Esophagus (tissue), 2 donors: ENCODE data around the gene QRFP. TPM values are rescaled to one million over a fixed set of nuclear protein-coding genes. Genes with fewer than 3 reads are reported as not detected.
A peak's percentile ranks its signal among the peaks of the same experiment; 100 is the strongest.

ENCODE experiments used
- H3K27ac ChIP-seq, 2 donors: one replicate each; pipeline ENCODE4 v1.5.1; 2013; ENCODE audit warnings: low read depth in 2 of 2, mild to moderate bottlenecking in 2 of 2, inconsistent platforms in 1 of 2, low read length in 1 of 2, moderate library complexity in 1 of 2
- H3K27me3 ChIP-seq, 2 donors: one replicate each; pipeline ENCODE4 v1.6.1; 2013; ENCODE audit warnings: low read length in 2 of 2, control low read depth in 1 of 2, mild to moderate bottlenecking in 1 of 2; ENCODE audit not compliant: insufficient read depth in 2 of 2, control insufficient read depth in 1 of 2
- H3K36me3 ChIP-seq, 2 donors: one replicate each; pipeline ENCODE4 v1.6.1; 2013; ENCODE audit warnings: low read length in 1 of 2; ENCODE audit not compliant: control insufficient read depth in 2 of 2, insufficient read depth in 2 of 2
- H3K4me1 ChIP-seq, 2 donors: one replicate each; pipeline ENCODE4 v1.6.1; 2013; ENCODE audit warnings: low read length in 1 of 2; ENCODE audit not compliant: control insufficient read depth in 2 of 2, insufficient read depth in 2 of 2
- H3K4me3 ChIP-seq, 2 donors: one replicate each; pipeline ENCODE4 v1.5.1; 2013; ENCODE audit warnings: low read length in 2 of 2, mild to moderate bottlenecking in 2 of 2, low read depth in 1 of 2, moderate library complexity in 1 of 2
- H3K9me3 ChIP-seq, 2 donors: one replicate each; pipeline ENCODE4 v1.6.1; 2013; ENCODE audit warnings: mild to moderate bottlenecking in 2 of 2, low read depth in 1 of 2, low read length in 1 of 2, moderate library complexity in 1 of 2; ENCODE audit not compliant: control insufficient read depth in 2 of 2, insufficient read depth in 1 of 2
- WGBS, 2 donors: extraction: QIAGEN DNeasy Blood & Tissue Kit; methylation state at CpG; one replicate each; pipeline ENCODE4 v1.1.7; 2013; 5-methylcytosine and 5-hydroxymethylcytosine counted together
- polyA plus RNA-seq, 2 donors: library from polyadenylated mRNA; stranded (reverse); fragments of 200-250 nt; gene quantifications; one replicate each; pipeline ENCODE4 v1.2.3, GENCODE V29; 2013
- donor health status: healthy with polysubstance abuse.
- donor health status: Bipolar disorder and iron deficiency.

Gene QRFP
- polyA plus RNA-seq, 2 donors, result 0.08 to 0.16 TPM

DNA sequence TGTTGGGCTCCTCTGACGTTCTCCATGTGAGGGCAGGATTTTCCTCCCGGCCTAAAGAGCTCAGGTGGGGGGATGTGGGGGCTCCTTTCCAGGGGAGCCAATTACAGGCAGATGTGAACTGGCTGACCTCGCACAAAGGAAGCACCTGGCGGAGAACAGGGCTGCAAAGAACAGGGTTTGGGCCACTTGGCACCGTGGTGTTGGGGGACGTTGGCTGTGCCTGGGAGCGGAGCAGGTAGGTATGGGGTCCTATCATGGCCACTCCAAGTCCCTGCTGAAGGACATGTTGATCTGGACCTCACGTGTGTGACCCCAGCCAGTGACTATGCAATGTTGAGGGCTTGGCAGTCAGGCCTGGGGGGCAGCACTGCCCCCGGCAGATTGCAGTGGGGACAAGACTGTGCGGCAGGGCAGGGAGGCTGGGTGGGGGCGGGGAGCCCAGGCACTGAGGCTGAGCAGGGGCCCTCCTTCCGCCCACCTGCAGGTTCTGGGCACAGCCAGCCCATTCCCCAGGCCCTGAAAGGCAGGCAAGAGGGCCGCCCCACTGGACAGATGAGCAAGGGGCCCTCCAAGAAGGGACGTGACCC lies 23.0 kb upstream of the QRFP start:
- 74 to 77% methylated on average over 14 of the region's 14 CpGs for WGBS, 2 donors

DNA sequence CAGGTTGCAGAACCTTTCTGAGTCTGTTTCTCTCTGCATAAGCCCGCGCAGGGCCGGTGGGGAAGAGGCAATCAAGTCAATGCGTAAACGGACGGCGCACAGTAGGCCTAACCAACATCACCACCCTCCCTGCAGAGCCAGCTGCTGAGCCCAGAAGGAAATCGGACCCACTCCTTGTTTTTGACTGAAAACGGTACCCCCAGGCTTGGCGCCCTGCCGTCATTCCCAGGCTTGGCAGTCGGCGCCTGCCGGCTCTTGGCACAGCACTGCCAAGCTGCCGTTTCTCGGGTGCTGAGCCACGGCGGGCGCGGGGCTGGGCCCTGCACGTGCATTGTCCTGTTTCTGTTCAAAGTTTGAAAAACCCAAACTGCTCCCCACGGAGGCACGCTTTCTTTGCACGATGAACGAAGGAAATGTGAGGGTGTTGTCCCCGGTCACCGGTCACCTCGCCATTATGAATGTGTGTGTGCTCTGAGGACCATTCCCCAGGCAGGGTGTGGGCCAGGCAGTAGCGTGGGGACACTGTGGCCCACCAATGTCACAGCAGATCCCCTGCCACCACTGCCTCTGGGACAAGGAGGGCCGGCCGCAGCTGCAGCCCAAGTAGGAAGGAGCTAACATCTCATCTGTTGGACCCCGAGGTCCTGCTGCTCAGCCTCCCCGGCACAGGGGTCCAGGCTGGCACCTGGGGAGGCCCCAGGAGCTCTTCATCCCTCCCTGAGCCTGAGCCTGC lies 22.4 kb upstream of the QRFP start:
- H3K9me3 ChIP-seq, result no peaks in the 10 kb centered on the region
- no peak overlapping the region for H3K27ac ChIP-seq
- no peaks in the 10 kb centered on the region for H3K36me3 ChIP-seq
- peaks cover 0 to 8% of the 10 kb centered on the region in 2 donors for H3K27me3 ChIP-seq
- WGBS, 2 donors, result 52 to 56% methylated on average over 33 of the region's 33 CpGs
- H3K4me3 ChIP-seq, result no peak overlapping the region
- H3K4me1 ChIP-seq, result no peaks in the 10 kb centered on the region

More for the DNA sequence above, 23.0 kb upstream of the QRFP start:
- Histone ChIP-seq H3K4me1 (no peaks in the 10 kb centered on the region), H3K4me3 (no peak overlapping the region), H3K9me3 (no peaks in the 10 kb centered on the region), H3K27ac (no peak overlapping the region), H3K36me3 (no peaks in the 10 kb centered on the region), H3K27me3 (peaks cover 0 to 8% of the 10 kb centered on the region in 2 donors)

DNA sequence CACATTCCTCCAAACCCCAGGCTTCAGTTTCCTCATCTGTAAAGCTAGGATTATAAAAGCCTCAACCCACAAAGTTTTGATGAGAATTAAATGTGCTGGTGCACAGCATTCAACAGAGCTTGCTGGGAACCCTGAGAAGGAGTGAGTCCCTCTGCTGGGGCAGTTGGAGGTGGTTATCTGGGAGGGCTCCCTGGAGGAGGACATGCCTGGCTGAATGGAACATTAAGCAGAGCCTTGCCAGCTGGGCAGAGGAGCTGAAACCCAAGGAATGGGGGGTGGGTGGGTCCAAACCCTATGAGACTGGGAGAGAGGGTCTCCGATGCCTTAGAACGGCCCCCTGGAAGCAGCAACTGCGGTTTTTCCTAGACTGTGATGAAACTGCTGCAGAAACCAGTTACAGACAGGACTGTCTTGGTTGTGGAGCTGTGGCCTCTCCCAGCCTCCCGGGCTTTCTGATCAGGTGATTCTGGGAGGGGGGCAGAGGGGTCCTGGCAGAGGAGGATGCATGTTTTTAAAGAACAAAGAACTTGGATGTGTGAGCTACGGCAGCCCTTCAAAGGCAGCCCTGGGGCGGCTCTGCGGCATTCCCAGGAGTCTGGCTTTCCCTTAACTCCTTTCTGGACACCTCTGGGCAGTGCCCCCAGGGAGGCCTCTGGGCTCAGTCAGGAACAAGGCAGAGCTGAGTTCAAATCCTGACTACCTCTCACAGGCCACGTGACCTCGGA lies 21.7 kb upstream of the QRFP start:
- WGBS, 2 donors, result 41 to 58% methylated on average over 9 of the region's 9 CpGs
- no peaks in the 10 kb centered on the region for H3K4me1 ChIP-seq
- H3K27me3 ChIP-seq, result peaks cover 0 to 8% of the 10 kb centered on the region in 2 donors

DNA sequence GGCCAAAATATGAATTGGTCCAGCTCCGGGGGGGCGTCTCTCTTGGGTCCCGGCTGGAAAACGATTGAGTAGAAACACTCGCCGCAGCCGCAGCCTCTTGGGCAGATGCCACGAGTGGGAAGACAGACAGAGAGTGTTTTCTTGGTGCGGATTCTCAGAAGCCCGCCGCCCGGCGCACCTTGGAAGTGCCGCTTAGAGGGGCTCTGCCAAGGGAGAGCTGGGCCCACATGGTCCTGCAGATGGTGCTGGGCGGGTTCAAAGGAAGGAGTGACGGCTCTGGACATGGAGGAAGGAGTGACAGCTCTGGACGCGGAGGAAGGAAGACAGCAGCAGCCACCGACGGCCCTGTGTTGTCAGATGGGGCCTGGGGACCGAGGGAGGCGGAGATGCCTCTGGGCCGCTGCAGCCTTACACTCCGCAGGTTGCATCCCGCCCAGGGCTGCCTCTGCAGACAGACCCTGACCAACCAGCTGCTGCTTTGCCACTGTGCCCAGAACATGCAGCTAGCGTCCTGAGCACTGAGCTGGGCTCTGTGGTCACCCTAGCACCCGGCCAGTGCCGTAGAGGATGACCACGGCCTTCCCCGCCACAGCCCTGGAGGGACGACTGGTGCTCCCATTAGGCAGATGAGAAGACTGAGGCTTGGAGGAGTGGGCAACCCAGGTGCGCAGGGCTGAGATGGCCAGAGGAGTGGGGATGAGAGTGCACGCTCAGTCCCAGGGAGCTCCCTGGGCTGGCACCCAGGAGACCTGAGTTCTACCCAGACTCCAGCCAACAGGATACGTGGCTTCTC lies 20.8 kb upstream of the QRFP start:
- WGBS, 2 donors, result 73 to 78% methylated on average over 34 of the region's 34 CpGs
- H3K27me3 ChIP-seq, result peaks cover 0 to 8% of the 10 kb centered on the region in 2 donors

More for the DNA sequence above, 21.7 kb upstream of the QRFP start:
- Histone ChIP-seq H3K9me3 (no peaks in the 10 kb centered on the region), H3K36me3 (no peaks in the 10 kb centered on the region), H3K4me3 (no peak overlapping the region), H3K27ac (no peak overlapping the region)

DNA sequence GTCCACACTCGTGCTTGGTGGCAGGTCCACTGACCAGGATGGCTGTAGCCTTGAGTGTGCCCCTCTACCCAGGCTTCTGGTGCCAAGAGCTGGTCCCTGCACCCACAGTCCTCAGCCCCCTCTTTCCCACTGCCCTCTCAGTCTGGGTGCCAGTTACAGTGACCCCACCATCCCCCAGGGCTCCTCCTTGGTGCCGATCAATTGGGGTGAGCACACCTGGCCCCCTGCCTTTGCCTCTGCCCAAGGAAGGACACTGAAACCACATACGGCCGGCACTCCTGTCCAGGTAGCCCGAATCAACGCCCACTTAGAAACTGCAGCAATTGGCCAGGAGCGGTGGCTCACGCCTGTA lies 18.5 kb upstream of the QRFP start:
- Histone ChIP-seq H3K4me3 (no peak overlapping the region), H3K4me1 (peaks cover 0 to 2% of the 10 kb centered on the region in 2 donors), H3K27ac (no peak overlapping the region), H3K9me3 (no peaks in the 10 kb centered on the region), H3K27me3 (peaks cover 0 to 8% of the 10 kb centered on the region in 2 donors), H3K36me3 (no peaks in the 10 kb centered on the region)
- 84% methylated on average over 8 of the region's 8 CpGs for WGBS, 2 donors

More for the DNA sequence above, 20.8 kb upstream of the QRFP start:
- Histone ChIP-seq H3K4me1 (no peaks in the 10 kb centered on the region), H3K9me3 (no peaks in the 10 kb centered on the region), H3K36me3 (no peaks in the 10 kb centered on the region), H3K27ac (no peak overlapping the region), H3K4me3 (no peak overlapping the region)

DNA sequence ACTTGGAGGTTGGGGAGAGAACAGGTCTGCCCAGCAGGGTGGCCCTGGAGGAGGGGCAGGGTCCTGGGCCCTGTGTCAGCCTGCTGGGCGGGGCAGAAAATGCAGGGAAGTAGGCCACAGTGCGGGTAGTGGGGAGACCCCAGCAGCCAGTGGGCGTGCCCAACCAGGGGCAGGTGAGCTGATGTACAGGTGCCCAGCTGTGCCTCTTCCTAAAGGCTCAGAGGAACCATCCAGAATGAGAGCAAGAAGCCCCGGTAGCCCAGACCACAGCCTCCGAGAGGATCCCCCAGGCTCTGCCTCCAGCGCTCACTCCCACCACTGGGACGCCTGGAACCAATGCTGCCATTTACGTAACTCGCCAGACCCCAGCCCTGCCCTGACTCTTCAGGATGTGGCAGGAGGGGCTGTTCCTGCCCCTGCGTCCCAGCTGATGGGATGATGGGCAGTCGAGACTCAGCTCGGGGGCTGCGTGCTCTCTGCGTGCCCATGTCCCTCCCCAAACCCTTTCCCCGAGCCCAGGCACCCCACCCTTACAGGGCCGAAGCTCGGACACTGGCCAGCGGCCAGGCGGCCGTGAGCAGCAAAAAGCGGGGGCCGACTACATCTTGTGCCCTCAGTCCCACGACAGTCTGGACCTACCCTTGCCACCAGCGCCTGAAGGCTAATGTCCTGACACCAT lies 17.9 kb upstream of the QRFP start:
- H3K36me3 ChIP-seq, result no peaks in the 10 kb centered on the region
- no peak overlapping the region for H3K4me3 ChIP-seq
- H3K9me3 ChIP-seq, result no peaks in the 10 kb centered on the region
- peaks cover 0 to 2% of the 10 kb centered on the region in 2 donors for H3K4me1 ChIP-seq
- peaks cover 0 to 7% of the 10 kb centered on the region in 2 donors for H3K27me3 ChIP-seq
- 79% methylated on average over 23 to 24 of the region's 24 CpGs for WGBS, 2 donors
- no peak overlapping the region for H3K27ac ChIP-seq

DNA sequence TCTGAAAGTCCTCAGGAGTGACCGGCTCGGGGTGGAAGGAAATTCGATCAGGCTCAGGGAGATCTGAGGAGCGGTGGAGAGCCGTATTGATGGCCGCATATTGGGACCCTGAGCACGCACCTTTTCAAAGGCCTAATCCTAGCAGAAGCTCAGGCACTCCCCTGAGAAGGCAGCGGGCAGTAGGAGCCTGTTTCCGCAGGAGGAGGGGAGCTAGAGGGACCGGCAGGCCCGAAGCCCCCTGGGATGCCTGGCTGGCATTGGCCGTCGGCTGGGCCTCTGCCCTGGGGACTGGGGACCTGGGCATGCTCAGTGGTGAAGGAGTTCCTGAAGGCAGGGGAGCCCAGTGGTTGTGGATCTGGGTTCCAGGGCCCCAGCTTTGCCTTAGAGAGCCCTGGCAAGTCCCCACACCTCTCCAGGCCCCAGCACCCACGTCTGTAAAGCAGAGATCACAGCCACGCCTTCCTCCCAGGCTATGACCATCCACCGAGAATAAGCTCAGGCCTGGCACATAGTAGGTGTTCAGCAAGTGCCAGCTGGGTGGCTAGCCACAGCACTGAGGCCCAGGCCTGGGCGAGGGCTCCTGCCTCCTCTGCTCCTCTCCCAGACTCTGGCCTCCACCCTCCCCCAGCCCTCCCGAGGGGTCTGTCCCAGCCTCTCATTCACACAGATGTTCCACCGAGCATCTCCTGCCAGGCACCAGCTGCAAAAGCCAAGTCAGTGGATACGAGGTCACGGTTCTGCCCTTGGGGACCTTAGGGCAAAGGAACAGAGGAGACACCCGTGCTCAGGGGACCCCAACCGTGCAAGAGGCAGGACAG lies 17.2 kb upstream of the QRFP start:
- Histone ChIP-seq H3K27me3 (peaks cover 0 to 2% of the 10 kb centered on the region in 2 donors), H3K36me3 (no peaks in the 10 kb centered on the region), H3K4me1 (peaks cover 0 to 2% of the 10 kb centered on the region in 2 donors), H3K9me3 (no peaks in the 10 kb centered on the region), H3K4me3 (no peak overlapping the region), H3K27ac (peak overlapping the region; percentile 4 to 5)
- WGBS, 2 donors, result 48% methylated on average over 22 to 23 of the region's 23 CpGs

DNA sequence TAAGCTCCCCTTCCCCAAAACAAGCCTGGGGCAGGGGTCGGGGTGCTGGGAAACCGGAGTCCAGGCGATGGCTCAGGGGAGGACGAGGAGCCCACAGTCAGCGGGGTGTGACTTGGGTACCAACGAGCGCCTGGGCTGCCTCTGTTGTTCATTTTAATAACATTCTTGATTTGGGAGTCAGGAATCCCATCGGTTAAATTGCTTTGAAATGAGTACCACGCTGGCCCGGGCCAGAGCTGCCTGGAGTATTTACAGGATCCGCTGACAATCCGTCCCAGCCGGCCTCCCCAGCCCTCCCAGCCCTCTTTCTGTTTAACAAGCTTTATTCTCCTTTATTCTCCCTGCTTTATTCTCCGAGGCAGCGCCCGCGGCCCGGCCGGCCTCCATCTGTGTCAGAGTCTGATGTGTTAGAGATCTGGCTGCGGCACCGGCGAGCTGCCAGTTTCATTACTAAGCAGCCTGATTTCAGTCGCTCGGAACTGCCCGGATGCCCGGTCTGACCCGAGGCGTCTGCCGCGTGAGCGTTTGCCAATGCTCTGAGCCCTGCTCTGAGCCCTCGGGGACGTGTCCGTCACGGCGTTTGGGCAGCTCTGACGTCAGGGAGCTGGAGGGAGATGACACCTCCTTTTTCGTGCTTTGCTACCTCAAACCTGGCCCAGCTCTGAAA lies 16.5 kb upstream of the QRFP start:
- Histone ChIP-seq H3K27ac (peak overlapping the region; percentile 5 to 26), H3K27me3 (peaks cover 0 to 2% of the 10 kb centered on the region in 2 donors), H3K36me3 (no peaks in the 10 kb centered on the region), H3K9me3 (no peaks in the 10 kb centered on the region), H3K4me1 (peaks cover 0 to 2% of the 10 kb centered on the region in 2 donors), H3K4me3 (no peak overlapping the region)
- 30 to 37% methylated on average over 35 to 38 of the region's 38 CpGs for WGBS, 2 donors
